ENCODE data around the gene BLNK.

GRCh38 chr10:96305019-96305418 is 33.6 kb upstream of the BLNK start:
- TF ChIP-seq, protein P1, sequence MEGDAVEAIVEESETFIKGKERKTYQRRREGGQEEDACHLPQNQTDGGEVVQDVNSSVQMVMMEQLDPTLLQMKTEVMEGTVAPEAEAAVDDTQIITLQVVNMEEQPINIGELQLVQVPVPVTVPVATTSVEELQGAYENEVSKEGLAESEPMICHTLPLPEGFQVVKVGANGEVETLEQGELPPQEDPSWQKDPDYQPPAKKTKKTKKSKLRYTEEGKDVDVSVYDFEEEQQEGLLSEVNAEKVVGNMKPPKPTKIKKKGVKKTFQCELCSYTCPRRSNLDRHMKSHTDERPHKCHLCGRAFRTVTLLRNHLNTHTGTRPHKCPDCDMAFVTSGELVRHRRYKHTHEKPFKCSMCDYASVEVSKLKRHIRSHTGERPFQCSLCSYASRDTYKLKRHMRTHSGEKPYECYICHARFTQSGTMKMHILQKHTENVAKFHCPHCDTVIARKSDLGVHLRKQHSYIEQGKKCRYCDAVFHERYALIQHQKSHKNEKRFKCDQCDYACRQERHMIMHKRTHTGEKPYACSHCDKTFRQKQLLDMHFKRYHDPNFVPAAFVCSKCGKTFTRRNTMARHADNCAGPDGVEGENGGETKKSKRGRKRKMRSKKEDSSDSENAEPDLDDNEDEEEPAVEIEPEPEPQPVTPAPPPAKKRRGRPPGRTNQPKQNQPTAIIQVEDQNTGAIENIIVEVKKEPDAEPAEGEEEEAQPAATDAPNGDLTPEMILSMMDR (IDR thresholded peaks at IDR 0.05) = no peak
- TF ChIP-seq EZH2 (IDR thresholded peaks at IDR 0.05; ENCODE audit: borderline replicate concordance, insufficient read depth, low read depth, low read length, poor library complexity, severe bottlenecking) = no peak

All from B cell (primary cell).